Stomach (tissue), 9 donors: ENCODE data around the gene WWC2. TPM values are rescaled to one million over a fixed set of nuclear protein-coding genes. Genes with fewer than 3 reads are reported as not detected.
"Not testable (repeated sequence)": the region's sequence is repeated elsewhere in the genome, so short reads cannot be mapped to it uniquely, and the experiment has no call there.

Experiments
- DNase-seq, 2 donors: peaks; one replicate each; pipeline versions ENCODE4 v3.0.0 to v3.0.0-alpha.2; 2013 to 2019
- H3K27ac ChIP-seq, 5 donors: fragments of 200-600 bp in 4 of 5; sonication (generic) in 4 of 5; one replicate each; pipeline ENCODE4 v1.5.1; 2013 to 2019; ENCODE audit warnings: mild to moderate bottlenecking in 1 of 5, moderate library complexity in 1 of 5
- H3K27me3 ChIP-seq, 3 donors: fragments of 200-600 bp; sonication (generic); one replicate each; pipeline ENCODE4 v1.5.1; 2017 to 2019; ENCODE audit warnings: mixed run types in 1 of 3
- H3K36me3 ChIP-seq, 4 donors: fragments of 200-600 bp; sonication (generic); 1 replicate in 3 of 4; 2 replicates in 1 of 4; pipeline ENCODE4 v1.5.1; 2016 to 2019
- H3K4me1 ChIP-seq, 4 donors: fragments of 200-600 bp; sonication (generic); one replicate each; pipeline ENCODE4 v1.5.1; 2016 to 2019
- H3K4me3 ChIP-seq, 4 donors: fragments of 200-600 bp; sonication (generic) in 3 of 4; one replicate each; pipeline ENCODE4 v1.5.1; 2016 to 2019; ENCODE audit warnings: mild to moderate bottlenecking in 1 of 4
- H3K9me3 ChIP-seq, 4 donors: fragments of 200-600 bp; sonication (generic); one replicate each; pipeline ENCODE4 v1.5.1; 2016 to 2019
- EP300 ChIP-seq: sonication (generic); formaldehyde crosslinking; IDR thresholded peaks from one replicate; pipeline ENCODE4 v1.6.1; 2017; ENCODE audit warnings: antibody characterized with exemption
- POLR2A ChIP-seq, 4 donors: fragments of 450-650 bp; IDR thresholded peaks; one replicate each; pipeline ENCODE4 v1.6.1; 2016; ENCODE audit warnings: antibody characterized with exemption in 4 of 4, control low read depth in 2 of 4, mild to moderate bottlenecking in 1 of 4, moderate library complexity in 1 of 4
- POLR2AphosphoS5 ChIP-seq, 3 donors: sonication (generic); formaldehyde crosslinking; IDR thresholded peaks; one replicate each; pipeline ENCODE4 v1.6.1; 2016; ENCODE audit warnings: antibody characterized with exemption in 3 of 3
- WGBS, 5 donors: extraction: QIAGEN DNeasy Blood & Tissue Kit in 3 of 5; methylation state at CpG; one replicate each; pipeline versions ENCODE4 v1.1.5 to v1.1.7; 2013 to 2018; 5-methylcytosine and 5-hydroxymethylcytosine counted together
- intact Hi-C: fragments of 100-400 bp; cut with DNase I; formaldehyde crosslinking; loops from one replicate; pipeline ENCODE4 v1.15.1; 2023; ENCODE audit warnings: low total_unique reads
- polyA plus RNA-seq, 3 donors: library from polyadenylated mRNA; stranded (reverse); fragments of 200-250 nt; gene quantifications; one replicate each; pipeline ENCODE4 v1.2.3, GENCODE V29; 2013
- total RNA-seq, 5 donors: library from RNA; depleted of rRNA; stranded (reverse); fragments of >200 nt; gene quantifications; one replicate each; pipeline versions ENCODE4 v1.1.0 to v1.2.3, GENCODE V29; 2014 to 2016
- TF ChIP-seq, protein P1 (sequence below), 7 experiments: fragments of 450-650 bp in 4 of 7; fragments of 200-600 bp in 3 of 7; sonication (generic) in 3 of 7; IDR thresholded peaks; one replicate each; pipeline ENCODE4 v1.5.1; 2016 to 2019; ENCODE audit warnings: antibody characterized with exemption in 7 of 7, control low read depth in 2 of 7, mild to moderate bottlenecking in 1 of 7
- donor health status: healthy with polysubstance abuse.
- donor health status: Bipolar disorder and iron deficiency.
- donor health status: healthy.

WWC2 gene
- total and polyA plus RNA-seq, 8 donors, result 2.6 to 59.1 (median 31.1) TPM

DNA sequence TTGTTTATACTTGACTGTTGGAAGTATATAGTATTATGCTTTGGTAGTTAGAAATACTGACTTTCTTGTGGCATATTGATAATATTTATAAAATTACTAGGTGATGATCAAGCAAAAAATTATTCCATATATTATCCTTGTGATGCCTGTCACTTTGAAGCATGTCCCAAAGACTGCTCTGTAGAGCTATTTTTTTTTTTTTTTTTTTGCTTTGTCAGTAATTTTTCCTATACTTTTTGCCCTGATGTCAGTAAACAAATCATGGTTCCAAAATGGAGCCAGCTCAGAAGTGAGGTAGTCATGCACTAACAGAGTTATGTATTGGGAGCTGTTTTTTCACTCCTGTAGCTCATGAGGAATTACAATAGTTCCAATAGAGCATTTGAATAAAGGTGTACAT is 11.2 kb downstream of the WWC2 start:
- intact Hi-C loops, result no loop called here

DNA sequence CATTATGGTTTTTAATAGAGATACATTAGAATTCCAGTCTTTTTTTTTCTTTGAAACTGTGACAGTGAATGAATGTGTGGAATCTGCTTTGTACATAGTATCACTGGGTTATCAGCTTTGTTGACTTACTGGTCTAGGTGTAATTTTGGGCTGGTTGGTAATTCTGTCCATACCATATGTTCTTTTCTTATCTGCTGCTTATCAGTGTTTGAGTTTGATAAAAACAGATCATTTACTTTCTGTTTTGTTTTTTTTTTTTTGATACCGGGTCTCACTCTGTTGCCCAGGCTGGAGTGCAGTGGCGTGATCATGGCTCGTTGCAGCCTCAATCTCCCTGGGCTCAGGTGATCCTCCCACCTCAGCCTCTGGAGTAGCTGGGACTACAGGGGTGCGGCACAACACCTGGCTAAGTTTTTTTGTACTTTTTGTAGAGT is 12.4 kb downstream of the WWC2 start:
- H3K27me3 ChIP-seq, result no peaks in the 10 kb centered on the region
- TF ChIP-seq EP300, result no peak
- no peak for TF ChIP-seq POLR2AphosphoS5 (IDR thresholded peaks at IDR 0.05)
- TF ChIP-seq, protein P1, sequence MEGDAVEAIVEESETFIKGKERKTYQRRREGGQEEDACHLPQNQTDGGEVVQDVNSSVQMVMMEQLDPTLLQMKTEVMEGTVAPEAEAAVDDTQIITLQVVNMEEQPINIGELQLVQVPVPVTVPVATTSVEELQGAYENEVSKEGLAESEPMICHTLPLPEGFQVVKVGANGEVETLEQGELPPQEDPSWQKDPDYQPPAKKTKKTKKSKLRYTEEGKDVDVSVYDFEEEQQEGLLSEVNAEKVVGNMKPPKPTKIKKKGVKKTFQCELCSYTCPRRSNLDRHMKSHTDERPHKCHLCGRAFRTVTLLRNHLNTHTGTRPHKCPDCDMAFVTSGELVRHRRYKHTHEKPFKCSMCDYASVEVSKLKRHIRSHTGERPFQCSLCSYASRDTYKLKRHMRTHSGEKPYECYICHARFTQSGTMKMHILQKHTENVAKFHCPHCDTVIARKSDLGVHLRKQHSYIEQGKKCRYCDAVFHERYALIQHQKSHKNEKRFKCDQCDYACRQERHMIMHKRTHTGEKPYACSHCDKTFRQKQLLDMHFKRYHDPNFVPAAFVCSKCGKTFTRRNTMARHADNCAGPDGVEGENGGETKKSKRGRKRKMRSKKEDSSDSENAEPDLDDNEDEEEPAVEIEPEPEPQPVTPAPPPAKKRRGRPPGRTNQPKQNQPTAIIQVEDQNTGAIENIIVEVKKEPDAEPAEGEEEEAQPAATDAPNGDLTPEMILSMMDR (IDR thresholded peaks at IDR 0.05), result no peak
- TF ChIP-seq POLR2A (IDR thresholded peaks at IDR 0.05), result no peak
- peak overlapping the region in 1 of 4 donors; percentile 11 for H3K4me3 ChIP-seq
- WGBS, 5 donors, result 36 to 60% (median 45%) methylated on average over 4 of the region's 4 CpGs
- no peaks in the 10 kb centered on the region for H3K36me3 ChIP-seq
- H3K4me1 ChIP-seq, result peaks cover 7 to 49% (median 16%) of the 10 kb centered on the region in 4 donors
- no peak for DNase-seq
- intact Hi-C loops, result no loop called here
- H3K9me3 ChIP-seq, result no peaks in the 10 kb centered on the region
- H3K27ac ChIP-seq, result peak overlapping the region in 1 of 5 donors; percentile 28

More for the DNA sequence above, 11.2 kb downstream of the WWC2 start:
- DNase-seq, result no peak
- H3K4me1 ChIP-seq, result peaks cover 7 to 43% (median 16%) of the 10 kb centered on the region in 4 donors
- TF ChIP-seq EP300 (no peak), POLR2A (IDR thresholded peaks at IDR 0.05) (no peak)
- TF ChIP-seq, protein P1 (IDR thresholded peaks at IDR 0.05), result no peak
- H3K4me3 ChIP-seq, result no peak overlapping the region
- H3K9me3 ChIP-seq, result no peaks in the 10 kb centered on the region
- H3K27me3 ChIP-seq, result no peaks in the 10 kb centered on the region
- no peaks in the 10 kb centered on the region for H3K36me3 ChIP-seq
- no peak overlapping the region for H3K27ac ChIP-seq

DNA sequence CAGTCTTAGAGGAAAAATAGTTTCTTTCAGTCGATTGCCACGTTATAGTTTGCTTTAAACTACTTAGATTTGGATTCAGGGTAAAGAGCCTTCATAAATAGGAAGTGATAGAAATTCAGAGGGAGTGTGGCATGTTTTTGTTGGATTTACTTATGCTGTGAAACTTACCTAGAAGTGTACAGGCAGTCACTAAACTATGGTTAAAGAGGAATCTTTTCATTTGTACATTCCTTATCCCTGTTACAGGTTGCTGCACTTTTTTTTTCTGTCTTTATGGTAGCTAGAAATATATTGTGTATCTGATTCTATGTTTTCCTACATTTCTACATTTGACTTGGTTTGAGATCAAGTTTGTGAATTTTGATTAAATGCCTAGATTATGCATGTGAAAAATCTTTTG is 19.1 kb downstream of the WWC2 start:
- intact Hi-C loops, result no loop called here
- 61 to 80% (median 75%) methylated on average over 2 of the region's 2 CpGs for WGBS, 5 donors

DNA sequence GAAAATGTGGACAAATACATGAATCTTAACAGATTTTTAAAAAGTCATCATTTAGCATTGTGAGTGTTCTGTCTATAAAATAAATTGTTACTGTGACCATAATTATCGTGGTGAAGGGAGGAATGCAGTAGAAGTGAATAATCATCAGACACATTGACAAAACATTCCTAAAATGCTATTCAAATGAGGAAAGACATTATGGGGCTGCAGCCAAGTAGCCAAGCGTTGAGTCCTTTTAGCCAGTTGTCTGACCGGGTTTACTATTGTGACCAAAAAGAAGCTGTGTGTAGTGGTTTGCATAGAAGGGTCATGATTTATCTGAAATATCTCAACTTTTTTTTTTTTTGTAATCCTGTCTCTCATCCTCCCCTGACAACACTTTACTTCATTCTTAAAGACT is 19.5 kb downstream of the WWC2 start:
- peaks cover 0 to 35% (median 16%) of the 10 kb centered on the region in 4 donors for H3K4me1 ChIP-seq
- TF ChIP-seq EP300, result no peak
- peak in 1 of 3 donors; percentile 11 for TF ChIP-seq POLR2AphosphoS5 (IDR thresholded peaks at IDR 0.05)
- TF ChIP-seq, protein P1 (IDR thresholded peaks at IDR 0.05), result no peak
- no peak for TF ChIP-seq POLR2A (IDR thresholded peaks at IDR 0.05)
- H3K9me3 ChIP-seq, result no peaks in the 10 kb centered on the region
- 9 to 36% (median 22%) methylated on average over 3 of the region's 3 CpGs for WGBS, 5 donors
- no peaks in the 10 kb centered on the region for H3K36me3 ChIP-seq
- no peak overlapping the region for H3K4me3 ChIP-seq
- peak in 1 of 2 donors; percentile 23 for DNase-seq
- H3K27me3 ChIP-seq, result no peaks in the 10 kb centered on the region
- H3K27ac ChIP-seq, result peak overlapping the region in 1 of 5 donors; percentile 8
- intact Hi-C loops, result no loop called here

More for the DNA sequence above, 19.1 kb downstream of the WWC2 start:
- no peaks in the 10 kb centered on the region for H3K27me3 ChIP-seq
- no peak overlapping the region for H3K27ac ChIP-seq
- peaks cover 0 to 35% (median 16%) of the 10 kb centered on the region in 4 donors for H3K4me1 ChIP-seq
- no peaks in the 10 kb centered on the region for H3K36me3 ChIP-seq
- DNase-seq, result no peak
- H3K9me3 ChIP-seq, result no peaks in the 10 kb centered on the region
- TF ChIP-seq, protein P1 (IDR thresholded peaks at IDR 0.05), result no peak
- TF ChIP-seq POLR2A (IDR thresholded peaks at IDR 0.05) (no peak), EP300 (no peak), POLR2AphosphoS5 (IDR thresholded peaks at IDR 0.05) (no peak)
- no peak overlapping the region for H3K4me3 ChIP-seq

DNA sequence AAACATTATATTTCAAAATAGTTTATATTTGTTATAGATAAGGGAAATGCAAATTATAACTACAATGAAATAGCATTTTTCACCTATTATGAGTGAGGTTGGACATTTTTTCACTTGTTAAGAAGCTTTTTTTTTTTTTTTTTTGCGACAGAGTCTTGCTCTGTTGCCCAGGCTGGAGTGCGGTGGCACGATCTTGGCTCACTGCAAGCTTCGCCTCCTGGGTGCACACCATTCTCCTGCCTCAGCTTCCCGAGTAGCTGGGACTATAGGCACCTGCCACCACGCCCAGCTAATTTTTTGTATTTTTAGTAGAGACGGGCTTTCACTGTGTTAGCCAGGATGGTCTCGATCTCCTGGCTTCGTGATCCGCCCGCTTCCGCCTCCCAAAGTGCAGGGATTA is 22.6 kb downstream of the WWC2 start:
- not testable (repeated sequence) for H3K36me3 ChIP-seq
- WGBS, 5 donors, result 95 to 97% (median 97%) methylated on average over 12 of the region's 12 CpGs

More for the DNA sequence above, 22.6 kb downstream of the WWC2 start:
- DNase-seq, H3K27me3 ChIP-seq, H3K27ac ChIP-seq, H3K9me3 ChIP-seq, H3K4me3 ChIP-seq, intact Hi-C loops: not testable (repeated sequence)
- H3K4me1 ChIP-seq, result peaks cover 0 to 43% (median 24%) of the 10 kb centered on the region in 4 donors
